Common myeloid progenitor, CD34-positive (primary cell): Measurements from ENCODE around the gene MSH4.
"Not testable (repeated sequence)": the region's sequence is repeated elsewhere in the genome, so short reads cannot be mapped to it uniquely, and the experiment has no call there.

Experiments used
- CTCF ChIA-PET: fragments of 350-600 bp; sonication (Branson Sonifier 250); formaldehyde crosslinking; loops from one replicate; lab custom pipeline; 2021; ENCODE audit warnings: antibody characterized with exemption; lab: Charles Lee
- POLR2A ChIA-PET: fragments of 350-600 bp; sonication (Branson Sonifier 250); formaldehyde crosslinking; loops from one replicate; lab custom pipeline; 2021; ENCODE audit warnings: antibody characterized with exemption; lab: Charles Lee
- DNase-seq, 3 donors: peaks; one replicate each; pipeline versions ENCODE4 v3.0.0 to v3.0.0-alpha.2; 2013
- H3K27ac ChIP-seq, 2 experiments: 1 replicate in 1 of 2; 2 replicates in 1 of 2; pipeline ENCODE4 v1.7.0; 2013; ENCODE audit warnings: inconsistent platforms in 2 of 2, low read length in 2 of 2, mild to moderate bottlenecking in 2 of 2, low read depth in 1 of 2, moderate library complexity in 1 of 2; ENCODE audit not compliant: severe bottlenecking in 2 of 2, insufficient read depth in 1 of 2, poor library complexity in 1 of 2
- H3K27me3 ChIP-seq, 5 experiments: replicated peaks in 2 of 5; 1 replicate in 3 of 5; 2 replicates in 2 of 5; pipeline versions ENCODE4 v1.6.1 to v1.7.0; 2013; ENCODE audit warnings: low read length in 4 of 5, mild to moderate bottlenecking in 2 of 5, moderate library complexity in 2 of 5, inconsistent platforms in 1 of 5; ENCODE audit not compliant: insufficient read depth in 5 of 5, control insufficient read depth in 4 of 5
- H3K36me3 ChIP-seq, 4 experiments: 1 replicate in 2 of 4; 2 replicates in 2 of 4; pipeline versions ENCODE4 v1.6.1 to v1.7.0; 2013; ENCODE audit warnings: low read length in 3 of 4, control low read depth in 1 of 4, mild to moderate bottlenecking in 1 of 4; ENCODE audit not compliant: control insufficient read depth in 4 of 4, insufficient read depth in 4 of 4
- H3K4me1 ChIP-seq, 4 experiments: 1 replicate in 3 of 4; 2 replicates in 1 of 4; pipeline versions ENCODE4 v1.6.1 to v1.7.1; 2013; ENCODE audit warnings: low read length in 3 of 4, mild to moderate bottlenecking in 3 of 4, control low read depth in 1 of 4, inconsistent platforms in 1 of 4, moderate library complexity in 1 of 4; ENCODE audit not compliant: control insufficient read depth in 4 of 4, insufficient read depth in 4 of 4; ENCODE audit errors: control extremely low read depth in 1 of 4
- H3K4me3 ChIP-seq, 7 experiments: 1 replicate in 4 of 7; 2 replicates in 3 of 7; pipeline versions ENCODE4 v1.5.1 to v1.7.0; 2013; ENCODE audit warnings: mild to moderate bottlenecking in 7 of 7, low read length in 6 of 7, moderate library complexity in 6 of 7, inconsistent platforms in 2 of 7, low read depth in 2 of 7, control low read depth in 1 of 7; ENCODE audit not compliant: insufficient read depth in 4 of 7, control insufficient read depth in 1 of 7; ENCODE audit errors: extremely low read depth in 1 of 7
- H3K9me3 ChIP-seq, 5 experiments: 1 replicate in 4 of 5; 2 replicates in 1 of 5; pipeline versions ENCODE4 v1.6.1 to v1.7.1; 2013; ENCODE audit warnings: low read length in 4 of 5, mild to moderate bottlenecking in 2 of 5, inconsistent platforms in 1 of 5, low read depth in 1 of 5, moderate library complexity in 1 of 5; ENCODE audit not compliant: control insufficient read depth in 4 of 5, insufficient read depth in 2 of 5; ENCODE audit errors: control extremely low read depth in 1 of 5
- WGBS: methylation state at CpG from one replicate; pipeline ENCODE4 v1.1.5; 2013; ENCODE audit not compliant: insufficient coverage; 5-methylcytosine and 5-hydroxymethylcytosine counted together

MSH4 gene

GRCh38 chr1:75770761-75771160 is 25.9 kb upstream of the MSH4 start:
- ChIA-PET CTCF (no interaction called here), POLR2A (no interaction called here)
- H3K9me3 ChIP-seq, result no peaks in the 10 kb centered on the region
- H3K4me3 ChIP-seq, result no peak overlapping the region
- no CpG with 5 or more reads among the region's 1 CpG for WGBS
- no peak overlapping the region for H3K27ac ChIP-seq
- no peaks in the 10 kb centered on the region for H3K36me3 ChIP-seq
- DNase-seq, result no peak
- H3K4me1 ChIP-seq, result no peaks in the 10 kb centered on the region
- H3K27me3 ChIP-seq, result no peaks in the 10 kb centered on the region

GRCh38 chr1:75771978-75772377 is 24.7 kb upstream of the MSH4 start:
- H3K27me3 ChIP-seq, result no peaks in the 10 kb centered on the region
- H3K36me3 ChIP-seq, result no peaks in the 10 kb centered on the region
- no CpG with 5 or more reads among the region's 3 CpGs for WGBS
- DNase-seq, result no peak
- peaks cover 0 to 1% (median 0%) of the 10 kb centered on the region in 5 experiments for H3K9me3 ChIP-seq
- no peaks in the 10 kb centered on the region for H3K4me1 ChIP-seq
- CTCF ChIA-PET, result no interaction called here
- H3K27ac ChIP-seq, result no peak overlapping the region
- H3K4me3 ChIP-seq, result no peak overlapping the region
- POLR2A ChIA-PET, result no interaction called here

- POLR2A ChIA-PET, result not testable (repeated sequence)
Measured at GRCh38 chr1:75777812-75778211, 18.9 kb upstream of the MSH4 start.

GRCh38 chr1:75778694-75779093 is 18.0 kb upstream of the MSH4 start:
- H3K4me1 ChIP-seq, DNase-seq, H3K4me3 ChIP-seq, H3K9me3 ChIP-seq, POLR2A ChIA-PET, H3K27me3 ChIP-seq, H3K27ac ChIP-seq, CTCF ChIA-PET, H3K36me3 ChIP-seq: not testable (repeated sequence)
- WGBS, result 100% methylated on average over 1 of the region's 5 CpGs

More at GRCh38 chr1:75777812-75778211, 18.9 kb upstream of the MSH4 start:
- H3K27ac ChIP-seq, DNase-seq, H3K9me3 ChIP-seq, H3K36me3 ChIP-seq, H3K27me3 ChIP-seq, H3K4me1 ChIP-seq, H3K4me3 ChIP-seq, CTCF ChIA-PET: not testable (repeated sequence)
- WGBS, result 91% methylated on average over 4 of the region's 4 CpGs

- H3K27me3 ChIP-seq, H3K36me3 ChIP-seq, H3K4me3 ChIP-seq, H3K27ac ChIP-seq, DNase-seq, H3K9me3 ChIP-seq, CTCF ChIA-PET, POLR2A ChIA-PET, H3K4me1 ChIP-seq: not testable (repeated sequence)
- 95% methylated on average over 2 of the region's 4 CpGs for WGBS
Measured at GRCh38 chr1:75780183-75780582, 16.5 kb upstream of the MSH4 start.

GRCh38 chr1:75783920-75784319 is 12.8 kb upstream of the MSH4 start:
- POLR2A ChIA-PET, H3K27ac ChIP-seq: not testable (repeated sequence)

GRCh38 chr1:75785320-75785982 is 11.2 kb upstream of the MSH4 start:
- Histone ChIP-seq H3K27ac (peak overlapping the region; percentile 82 to 97), H3K9me3 (no peaks in the 10 kb centered on the region), H3K4me1 (peaks cover 34 to 51% (median 42%) of the 10 kb centered on the region in 4 experiments), H3K4me3 (peak overlapping the region in 6 of 7 experiments; percentile 73 to 97 (median 90)), H3K27me3 (no peaks in the 10 kb centered on the region), H3K36me3 (peaks cover 7 to 34% (median 11%) of the 10 kb centered on the region in 4 experiments)
- no peak for DNase-seq
- ChIA-PET POLR2A (interaction anchor here (0.5 kb wide), 1 partner anchor 642 kb away, joined by 3 read pairs; no protein-coding TSS in a partner anchor), CTCF (interaction anchor here (1.5 kb wide), 1 partner anchor 44 kb away, joined by 3 read pairs; no protein-coding TSS in a partner anchor)
- 17% methylated on average over 5 of the region's 9 CpGs for WGBS

More at GRCh38 chr1:75783920-75784319, 12.8 kb upstream of the MSH4 start:
- WGBS, result no CpG with 5 or more reads among the region's 4 CpGs
- Histone ChIP-seq H3K4me3 (peak overlapping the region in 2 of 7 experiments; percentile 16 to 45), H3K4me1 (peaks cover 27 to 36% (median 31%) of the 10 kb centered on the region in 4 experiments), H3K36me3 (peaks cover 0 to 18% (median 2%) of the 10 kb centered on the region in 4 experiments)
- DNase-seq, H3K27me3 ChIP-seq, CTCF ChIA-PET, H3K9me3 ChIP-seq: not testable (repeated sequence)
